Measurements from ENCODE around the gene EIPR1.

The EIPR1 gene

GRCh38 chr2:3173031-3173430 lies 204.6 kb downstream of the EIPR1 start:
- H3K4me3 Mint-ChIP-seq = no peak overlapping the region
- no peak overlapping the region for H3K27ac Mint-ChIP-seq
- no peaks in the 10 kb centered on the region for H3K4me1 Mint-ChIP-seq
- peaks cover 78% of the 10 kb centered on the region for H3K36me3 Mint-ChIP-seq
- no peaks in the 10 kb centered on the region for H3K9me3 Mint-ChIP-seq
- H3K27me3 Mint-ChIP-seq = no peaks in the 10 kb centered on the region
- no peak for ATAC-seq

GRCh38 chr2:3172265-3172935 lies 205.2 kb downstream of the EIPR1 start:
- Mint-ChIP-seq H3K27ac (no peak overlapping the region), H3K4me3 (no peak overlapping the region), H3K9me3 (no peaks in the 10 kb centered on the region), H3K27me3 (no peaks in the 10 kb centered on the region), H3K4me1 (no peaks in the 10 kb centered on the region), H3K36me3 (peaks cover 73% of the 10 kb centered on the region)
- no peak for ATAC-seq

- Mint-ChIP-seq H3K4me1 (no peaks in the 10 kb centered on the region), H3K9me3 (no peaks in the 10 kb centered on the region), H3K27me3 (no peaks in the 10 kb centered on the region), H3K4me3 (no peak overlapping the region), H3K27ac (no peak overlapping the region), H3K36me3 (peaks cover 71% of the 10 kb centered on the region)
- no peak for ATAC-seq
These were observed 205.9 kb downstream of the EIPR1 start for GRCh38 chr2:3171564-3172264.

- ATAC-seq = peak; percentile 66
- peaks cover 78% of the 10 kb centered on the region for H3K36me3 Mint-ChIP-seq
- H3K4me3 Mint-ChIP-seq = no peak overlapping the region
- no peaks in the 10 kb centered on the region for H3K27me3 Mint-ChIP-seq
- no peak overlapping the region for H3K27ac Mint-ChIP-seq
- H3K9me3 Mint-ChIP-seq = no peaks in the 10 kb centered on the region
- H3K4me1 Mint-ChIP-seq = no peaks in the 10 kb centered on the region
These were observed 206.7 kb downstream of the EIPR1 start for GRCh38 chr2:3170792-3171455.

- Mint-ChIP-seq H3K4me1 (no peaks in the 10 kb centered on the region), H3K4me3 (no peak overlapping the region), H3K27ac (no peak overlapping the region), H3K36me3 (peaks cover 79% of the 10 kb centered on the region), H3K27me3 (no peaks in the 10 kb centered on the region), H3K9me3 (no peaks in the 10 kb centered on the region)
- no peak for ATAC-seq
These were observed 208.3 kb downstream of the EIPR1 start for GRCh38 chr2:3169106-3169870.

- Mint-ChIP-seq H3K27me3 (no peaks in the 10 kb centered on the region), H3K4me1 (no peaks in the 10 kb centered on the region), H3K27ac (no peak overlapping the region), H3K36me3 (peaks cover 81% of the 10 kb centered on the region), H3K4me3 (no peak overlapping the region), H3K9me3 (peaks cover 4% of the 10 kb centered on the region)
- no peak for ATAC-seq
These were observed 209.3 kb downstream of the EIPR1 start for GRCh38 chr2:3168230-3168891.

GRCh38 chr2:3163401-3163800 lies 214.2 kb downstream of the EIPR1 start:
- no peak overlapping the region for H3K27ac Mint-ChIP-seq
- H3K36me3 Mint-ChIP-seq = peaks cover 81% of the 10 kb centered on the region
- H3K27me3 Mint-ChIP-seq = no peaks in the 10 kb centered on the region
- peaks cover 9% of the 10 kb centered on the region for H3K9me3 Mint-ChIP-seq
- H3K4me3 Mint-ChIP-seq = no peak overlapping the region
- no peak for ATAC-seq
- H3K4me1 Mint-ChIP-seq = no peaks in the 10 kb centered on the region

GRCh38 chr2:3162442-3163077 lies 215.1 kb downstream of the EIPR1 start:
- H3K4me3 Mint-ChIP-seq = no peak overlapping the region
- H3K27me3 Mint-ChIP-seq = no peaks in the 10 kb centered on the region
- H3K36me3 Mint-ChIP-seq = peaks cover 88% of the 10 kb centered on the region
- peaks cover 9% of the 10 kb centered on the region for H3K9me3 Mint-ChIP-seq
- H3K4me1 Mint-ChIP-seq = no peaks in the 10 kb centered on the region
- ATAC-seq = no peak
- no peak overlapping the region for H3K27ac Mint-ChIP-seq

GRCh38 chr2:3160751-3161330 lies 216.8 kb downstream of the EIPR1 start:
- Mint-ChIP-seq H3K9me3 (peaks cover 9% of the 10 kb centered on the region), H3K4me3 (no peak overlapping the region), H3K27me3 (no peaks in the 10 kb centered on the region), H3K27ac (no peak overlapping the region), H3K36me3 (peaks cover 88% of the 10 kb centered on the region), H3K4me1 (no peaks in the 10 kb centered on the region)
- no peak for ATAC-seq

- H3K27ac Mint-ChIP-seq = no peak overlapping the region
- H3K4me3 Mint-ChIP-seq = no peak overlapping the region
- H3K27me3 Mint-ChIP-seq = no peaks in the 10 kb centered on the region
- H3K4me1 Mint-ChIP-seq = peaks cover 7% of the 10 kb centered on the region
- peaks cover 9% of the 10 kb centered on the region for H3K9me3 Mint-ChIP-seq
- H3K36me3 Mint-ChIP-seq = peaks cover 87% of the 10 kb centered on the region
- ATAC-seq = no peak
These were observed 217.7 kb downstream of the EIPR1 start for GRCh38 chr2:3159782-3160545.

- Mint-ChIP-seq H3K9me3 (peaks cover 8% of the 10 kb centered on the region), H3K36me3 (peaks cover 85% of the 10 kb centered on the region), H3K4me1 (peaks cover 37% of the 10 kb centered on the region), H3K27ac (no peak overlapping the region), H3K27me3 (no peaks in the 10 kb centered on the region), H3K4me3 (no peak overlapping the region)
- no peak for ATAC-seq
These were observed 222.9 kb downstream of the EIPR1 start for GRCh38 chr2:3154700-3155099.

- H3K4me3 Mint-ChIP-seq = no peak overlapping the region
- no peak for ATAC-seq
- no peak overlapping the region for H3K27ac Mint-ChIP-seq
- H3K36me3 Mint-ChIP-seq = peaks cover 81% of the 10 kb centered on the region
- H3K9me3 Mint-ChIP-seq = peaks cover 8% of the 10 kb centered on the region
- no peaks in the 10 kb centered on the region for H3K27me3 Mint-ChIP-seq
- peaks cover 37% of the 10 kb centered on the region for H3K4me1 Mint-ChIP-seq
These were observed 223.5 kb downstream of the EIPR1 start for GRCh38 chr2:3154146-3154545.

GRCh38 chr2:3151153-3151918 lies 226.3 kb downstream of the EIPR1 start:
- H3K9me3 Mint-ChIP-seq = peaks cover 8% of the 10 kb centered on the region
- H3K36me3 Mint-ChIP-seq = peaks cover 56% of the 10 kb centered on the region
- peaks cover 37% of the 10 kb centered on the region for H3K4me1 Mint-ChIP-seq
- no peak overlapping the region for H3K4me3 Mint-ChIP-seq
- ATAC-seq = no peak
- no peak overlapping the region for H3K27ac Mint-ChIP-seq
- H3K27me3 Mint-ChIP-seq = no peaks in the 10 kb centered on the region

All from stimulated activated memory B cell treated with anti-CD40 and anti-IgM and Interleukin-4, amounts not matched to agents 10 μg/mL and 1 μg/mL and 100 μg/mL, for 72 hours (primary cell).